HG02884 (cell line): ENCODE measurements around the gene EGFL8.

Experiments used
- ATAC-seq: cut with Tn5 transposase; IDR thresholded peaks from one replicate; pipeline ENCODE4 v1.9.1; 2021; ENCODE audit warnings: mild to moderate bottlenecking, moderate library complexity; ENCODE audit not compliant: unreplicated experiment

The EGFL8 gene

GRCh38 chr6:32167154-32167760 is 2.9 kb downstream of the EGFL8 start:
- ATAC-seq = no peak

GRCh38 chr6:32167761-32168262 is 3.4 kb downstream of the EGFL8 start:
- no peak for ATAC-seq

DNA sequence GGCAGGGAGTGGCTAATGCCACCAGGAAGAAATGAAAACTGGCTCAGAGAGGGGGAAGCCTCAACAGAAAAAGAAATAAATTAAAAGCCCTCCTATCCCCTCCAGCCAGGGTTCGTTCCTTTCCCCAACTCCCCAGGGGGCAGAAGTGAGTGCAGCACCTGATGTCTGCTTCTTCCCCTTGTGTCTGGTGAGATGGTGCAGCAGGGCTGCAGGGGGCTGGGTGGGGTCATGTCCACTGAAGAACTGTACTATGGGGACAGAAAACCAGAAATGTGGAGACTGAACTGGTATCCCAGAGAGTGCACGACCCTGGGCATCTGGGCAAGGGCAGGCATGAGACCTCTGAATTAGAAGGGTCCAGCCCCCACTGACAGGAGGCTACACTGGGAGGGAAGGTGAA is 4.0 kb downstream of the EGFL8 start:
- no peak for ATAC-seq

GRCh38 chr6:32168807-32169591 is 4.6 kb downstream of the EGFL8 start:
- no peak for ATAC-seq

DNA sequence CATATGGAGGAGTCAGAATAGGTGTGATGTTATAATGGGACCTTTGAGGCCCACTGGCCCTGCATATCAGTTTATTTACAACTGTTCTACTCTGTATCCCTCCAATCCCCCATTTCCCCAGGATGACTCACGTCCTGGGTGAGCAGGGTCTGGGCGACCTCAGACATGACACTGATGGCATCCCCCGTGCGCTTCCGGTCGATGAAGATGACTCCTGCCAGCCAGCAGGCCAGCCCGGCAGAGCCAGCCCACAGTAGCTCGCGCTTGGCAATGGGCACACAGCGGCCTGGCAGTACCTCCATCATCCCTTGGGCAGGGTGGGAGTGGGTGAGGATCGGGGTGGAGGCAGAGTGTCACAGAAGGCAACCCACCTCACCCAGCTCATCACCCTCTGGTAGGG is 5.9 kb downstream of the EGFL8 start:
- no peak for ATAC-seq

GRCh38 chr6:32171234-32171633 is 6.8 kb downstream of the EGFL8 start:
- no peak for ATAC-seq

GRCh38 chr6:32173051-32173727 is 8.8 kb downstream of the EGFL8 start:
- no peak for ATAC-seq

GRCh38 chr6:32174416-32174815 is 10.0 kb downstream of the EGFL8 start:
- no peak for ATAC-seq

- no peak for ATAC-seq
Measured at GRCh38 chr6:32175322-32175710, 10.9 kb downstream of the EGFL8 start.

DNA sequence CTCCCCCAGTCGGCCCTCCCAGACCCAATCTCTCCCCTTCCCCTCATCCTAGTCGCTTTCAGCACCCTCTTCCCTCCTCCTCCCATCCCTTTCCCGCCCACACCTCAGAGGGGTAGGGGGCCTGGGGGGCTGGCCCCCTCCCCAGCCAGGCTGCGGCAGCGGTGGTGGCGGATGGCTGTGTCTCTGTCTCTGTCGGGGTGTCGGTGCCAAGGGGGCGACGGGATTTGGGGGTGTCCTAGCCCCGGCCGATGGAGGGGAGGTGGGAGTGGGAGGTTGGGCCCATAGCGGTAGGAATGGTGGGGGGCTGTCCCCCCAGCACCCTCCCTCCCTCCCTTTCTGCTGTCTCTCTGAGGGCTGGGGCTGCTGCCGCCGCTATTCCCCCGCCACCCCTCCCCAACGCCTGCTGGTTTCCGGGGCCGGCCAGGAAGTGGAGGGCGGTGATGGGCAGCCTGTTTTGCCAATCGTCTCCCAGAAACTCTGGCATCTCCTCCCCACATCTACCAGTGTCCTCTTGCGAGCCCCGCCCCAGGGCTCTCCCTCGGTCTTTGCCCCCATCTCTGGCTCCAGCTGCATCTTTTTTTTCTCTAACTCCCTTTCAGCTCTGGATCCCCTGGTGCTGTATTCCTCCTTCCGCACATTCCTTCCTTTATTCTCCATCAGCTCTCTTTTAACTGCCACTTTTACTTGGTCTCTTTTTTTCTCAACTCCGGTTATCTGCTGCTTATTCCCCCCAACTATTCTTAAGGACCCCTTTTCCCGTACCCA is 11.5 kb downstream of the EGFL8 start, which contains the start of gene AGPAT1:
TSS of gene AGPAT1 (minus strand) at position 374 of the 765 bp plus-strand sequence. CDS start 4,588 bp downstream, outside the sequence.
- ATAC-seq = no peak

GRCh38 chr6:32176476-32177182 is 12.2 kb downstream of the EGFL8 start:
- no peak for ATAC-seq

DNA sequence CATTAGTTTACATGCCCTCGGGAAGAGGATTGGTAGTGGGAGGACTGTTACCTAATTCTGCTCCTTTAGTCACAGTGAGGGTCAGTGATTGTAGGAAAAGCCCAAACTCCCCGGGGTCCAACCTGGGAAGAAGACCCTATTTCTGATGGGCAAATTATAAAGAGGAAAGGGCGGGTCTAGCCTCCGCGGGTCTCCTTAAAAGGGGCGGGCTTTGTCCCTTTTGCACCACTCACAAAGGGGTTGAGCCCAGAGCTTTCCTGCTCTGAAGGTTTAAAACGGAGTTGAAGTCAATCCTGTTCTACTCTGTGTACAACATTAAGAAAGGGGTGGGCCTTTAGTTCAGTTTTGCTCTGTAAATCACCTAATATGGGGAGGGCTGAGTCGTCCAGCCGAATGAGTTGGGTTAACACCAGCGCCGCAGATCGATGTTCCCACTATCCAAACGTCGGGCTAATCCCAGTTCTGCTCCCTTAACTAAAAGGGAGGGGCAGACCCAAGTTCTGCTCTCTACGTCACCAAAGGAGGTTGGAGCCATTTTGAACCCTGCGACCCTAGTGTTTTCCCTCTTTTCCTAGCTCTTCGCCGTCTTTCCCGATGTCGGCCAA is 12.9 kb downstream of the EGFL8 start:
- ATAC-seq = no peak

DNA sequence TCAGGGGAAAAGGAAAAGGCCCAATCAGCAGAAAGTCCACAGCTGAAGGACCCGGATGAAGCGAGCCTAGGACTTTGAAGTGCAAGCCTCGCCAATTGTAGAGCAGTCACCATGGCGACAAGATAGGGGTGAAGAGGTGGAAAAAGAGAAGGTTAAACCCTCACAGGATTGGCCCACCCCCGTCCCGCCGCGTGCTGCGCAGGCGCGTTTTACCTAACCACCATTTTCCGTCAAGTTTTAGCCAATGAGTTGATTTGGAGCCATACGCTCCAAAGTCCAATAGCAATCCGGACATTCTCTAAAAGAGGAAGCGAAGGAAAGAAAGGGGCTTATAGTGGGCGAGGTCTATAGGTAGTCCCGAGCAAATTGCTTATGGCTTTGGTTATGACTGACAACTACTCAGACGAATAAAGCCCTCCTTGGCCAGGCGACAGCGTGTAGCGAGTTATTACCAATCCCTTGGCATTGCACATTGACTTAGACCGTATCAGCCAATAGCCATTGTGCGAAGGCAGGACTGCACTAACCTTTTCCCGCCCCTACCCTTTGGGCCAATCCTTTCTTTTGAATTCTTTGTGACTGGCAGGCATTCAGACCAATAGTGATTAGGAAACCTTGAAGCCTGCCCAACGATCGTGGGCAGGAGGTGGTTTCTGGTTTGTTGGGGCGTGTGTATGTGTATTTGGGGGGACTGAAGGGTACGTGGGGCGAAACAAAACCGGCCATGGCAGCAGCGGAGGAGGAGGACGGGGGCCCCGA is 13.6 kb downstream of the EGFL8 start, which contains the start of gene RNF5:
TSS of gene RNF5 (plus strand) at position 618 of the 759 bp plus-strand sequence. CDS start at position 725, 107 bp downstream.
- ATAC-seq = peak; percentile 72

GRCh38 chr6:32178547-32179440 is 14.4 kb downstream of the EGFL8 start:
- no peak for ATAC-seq

DNA sequence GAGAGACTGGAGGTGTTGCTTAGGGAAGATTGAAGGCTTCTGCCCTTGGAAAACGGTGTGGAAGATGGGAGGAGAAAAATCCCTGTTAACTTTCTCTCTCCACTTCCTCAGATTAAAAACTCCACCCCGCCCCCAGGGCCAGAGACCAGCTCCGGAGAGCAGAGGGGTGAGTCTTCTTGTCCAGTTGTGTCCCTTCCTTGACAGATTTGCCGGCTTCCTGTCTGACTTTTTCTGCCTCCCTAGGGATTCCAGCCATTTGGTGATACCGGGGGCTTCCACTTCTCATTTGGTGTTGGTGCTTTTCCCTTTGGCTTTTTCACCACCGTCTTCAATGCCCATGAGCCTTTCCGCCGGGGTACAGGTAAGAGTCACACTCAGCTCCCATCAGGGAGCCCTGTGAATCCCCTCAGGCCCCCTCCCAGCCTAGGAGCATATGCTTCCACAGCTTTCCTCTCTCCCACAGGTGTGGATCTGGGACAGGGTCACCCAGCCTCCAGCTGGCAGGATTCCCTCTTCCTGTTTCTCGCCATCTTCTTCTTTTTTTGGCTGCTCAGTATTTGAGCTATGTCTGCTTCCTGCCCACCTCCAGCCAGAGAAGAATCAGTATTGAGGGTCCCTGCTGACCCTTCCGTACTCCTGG is 15.5 kb downstream of the EGFL8 start:
- ATAC-seq = no peak

DNA sequence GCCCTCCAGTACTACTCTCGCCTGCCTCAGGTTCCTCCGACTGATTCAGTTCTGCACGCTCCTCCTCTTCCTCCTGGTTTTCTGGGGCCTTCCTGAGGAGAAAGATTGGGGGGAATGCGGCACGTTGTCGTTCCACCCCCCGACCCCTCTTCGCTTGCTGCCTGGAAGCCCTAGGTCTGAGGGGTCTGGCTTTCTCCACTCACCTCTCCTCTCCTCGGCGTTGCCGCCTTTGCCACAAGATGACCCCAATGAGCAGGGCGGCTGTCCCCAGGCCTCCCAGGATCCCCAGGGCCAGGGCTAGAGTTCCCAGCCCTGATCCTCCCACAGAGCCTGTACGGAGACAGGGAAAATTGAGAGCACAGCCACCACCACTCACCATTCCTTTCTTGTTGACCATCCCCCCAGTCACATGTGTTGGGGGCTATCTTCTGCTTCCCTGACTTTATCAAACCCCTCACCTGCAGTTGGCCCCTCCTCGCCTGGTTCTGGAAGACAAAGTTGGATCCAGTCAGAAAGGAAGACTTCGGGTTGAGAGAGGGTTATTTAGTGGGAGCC is 16.8 kb downstream of the EGFL8 start:
- no peak for ATAC-seq

- ATAC-seq = no peak
Measured at GRCh38 chr6:32181915-32182529, 17.6 kb downstream of the EGFL8 start.
